ENCODE results near the gene AGAP1. TPM values are rescaled to one million over a fixed set of nuclear protein-coding genes. Genes with fewer than 3 reads are reported as not detected.
A peak's percentile ranks its signal among the peaks of the same experiment; 100 is the strongest.

The AGAP1 gene
- total and polyA plus RNA-seq, 10 donors = 1.1 to 26.6 (median 11.3) TPM

DNA sequence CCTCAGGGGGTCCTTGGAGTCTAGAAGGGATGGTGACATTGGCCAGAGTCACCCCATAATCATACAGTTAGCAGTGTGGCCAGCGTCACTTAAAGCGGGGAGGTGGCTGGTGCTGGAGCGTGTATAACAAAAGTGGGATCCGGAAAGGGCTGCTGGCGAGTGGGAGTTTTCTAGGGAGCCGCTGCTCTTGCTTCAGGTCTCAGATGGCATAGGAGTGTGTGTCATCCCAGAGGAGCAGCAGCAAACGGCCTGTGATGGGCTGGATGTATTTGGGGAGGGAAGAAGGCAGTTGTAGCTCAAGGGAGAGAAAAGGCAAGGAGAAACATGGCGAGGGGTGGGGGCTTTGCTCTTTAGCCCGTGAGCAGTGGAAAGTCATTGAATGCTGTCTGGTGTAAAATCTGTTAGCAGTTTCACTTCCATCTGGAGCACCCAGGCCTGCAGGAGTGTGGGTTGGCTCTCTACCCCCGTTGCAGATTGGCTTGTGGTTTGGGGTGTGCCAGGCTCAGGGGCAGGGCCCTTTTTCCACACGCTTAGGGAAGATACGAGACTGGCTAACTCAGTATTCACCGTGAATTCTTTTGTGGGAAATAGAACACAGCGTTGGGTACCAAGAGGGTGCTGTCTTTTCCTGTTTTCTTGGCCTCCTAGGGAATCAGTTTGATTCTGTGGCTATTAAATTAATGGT is 120.5 kb downstream of the AGAP1 start:
- DNase-seq = no peak
- no peak overlapping the region for H3K4me3 ChIP-seq
- 68 to 77% (median 72%) methylated on average over 14 of the region's 14 CpGs for WGBS, 5 donors
- TF ChIP-seq POLR2A (IDR thresholded peaks at IDR 0.05) (no peak), CTCF (IDR thresholded peaks at IDR 0.05 in 8 of 11, conservative IDR thresholded peaks at IDR 0.05 in 3 of 11) (no peak), POLR2AphosphoS5 (IDR thresholded peaks at IDR 0.05) (no peak)
- H3K4me1 ChIP-seq = peaks cover 0 to 26% (median 13%) of the 10 kb centered on the region in 6 donors
- no peak overlapping the region for H3K27ac ChIP-seq
- no peaks in the 10 kb centered on the region for H3K9me3 ChIP-seq
- intact Hi-C loops (cut with DNase I; ENCODE audit: low total_unique reads) = no loop called here
- no peaks in the 10 kb centered on the region for H3K36me3 ChIP-seq
- H3K27me3 ChIP-seq (replicated peaks in 1 of 7) = no peaks in the 10 kb centered on the region

GRCh38 chr2:235614900-235615712 is 121.3 kb downstream of the AGAP1 start:
- Histone ChIP-seq H3K27ac (peak overlapping the region in 1 of 8 donors; percentile 8), H3K36me3 (no peaks in the 10 kb centered on the region), H3K4me1 (peaks cover 0 to 26% (median 13%) of the 10 kb centered on the region in 6 donors), H3K4me3 (no peak overlapping the region), H3K27me3 (replicated peaks in 1 of 7) (no peaks in the 10 kb centered on the region), H3K9me3 (no peaks in the 10 kb centered on the region)
- intact Hi-C loops (cut with DNase I; ENCODE audit: low total_unique reads) = no loop called here
- 67 to 78% (median 75%) methylated on average over 11 of the region's 11 CpGs for WGBS, 5 donors
- no peak for DNase-seq
- TF ChIP-seq CTCF (IDR thresholded peaks at IDR 0.05 in 8 of 11, conservative IDR thresholded peaks at IDR 0.05 in 3 of 11) = no peak
- TF ChIP-seq POLR2AphosphoS5 (IDR thresholded peaks at IDR 0.05) = no peak
- TF ChIP-seq POLR2A (IDR thresholded peaks at IDR 0.05) = no peak

- Histone ChIP-seq H3K9me3 (no peaks in the 10 kb centered on the region), H3K27me3 (replicated peaks in 1 of 7) (no peaks in the 10 kb centered on the region), H3K36me3 (no peaks in the 10 kb centered on the region), H3K27ac (no peak overlapping the region), H3K4me3 (no peak overlapping the region), H3K4me1 (peaks cover 0 to 32% (median 13%) of the 10 kb centered on the region in 6 donors)
- 42 to 58% (median 54%) methylated on average over 2 of the region's 2 CpGs for WGBS, 5 donors
- no peak for TF ChIP-seq CTCF (IDR thresholded peaks at IDR 0.05 in 8 of 11, conservative IDR thresholded peaks at IDR 0.05 in 3 of 11)
- TF ChIP-seq POLR2A (IDR thresholded peaks at IDR 0.05) = no peak
- TF ChIP-seq POLR2AphosphoS5 (IDR thresholded peaks at IDR 0.05) = no peak
- no peak for DNase-seq
- intact Hi-C loops (cut with DNase I; ENCODE audit: low total_unique reads) = no loop called here
Measured at GRCh38 chr2:235616885-235617284, 123.0 kb downstream of the AGAP1 start.

GRCh38 chr2:235618039-235618438 is 124.2 kb downstream of the AGAP1 start:
- DNase-seq = no peak
- H3K4me3 ChIP-seq = no peak overlapping the region
- H3K9me3 ChIP-seq = no peaks in the 10 kb centered on the region
- H3K4me1 ChIP-seq = peaks cover 0 to 32% (median 13%) of the 10 kb centered on the region in 6 donors
- H3K36me3 ChIP-seq = no peaks in the 10 kb centered on the region
- H3K27me3 ChIP-seq (replicated peaks in 1 of 7) = no peaks in the 10 kb centered on the region
- WGBS, 5 donors = 90 to 95% (median 92%) methylated on average over 7 of the region's 7 CpGs
- intact Hi-C loops (cut with DNase I; ENCODE audit: low total_unique reads) = no loop called here
- no peak overlapping the region for H3K27ac ChIP-seq
- TF ChIP-seq POLR2A (IDR thresholded peaks at IDR 0.05) = no peak

Data from spleen (tissue), 11 donors.